HG02642 (cell line): ENCODE results near the gene FKRP.
A peak's percentile ranks its signal among the peaks of the same experiment; 100 is the strongest.

Source experiments
- ATAC-seq: cut with Tn5 transposase; IDR thresholded peaks from one replicate; pipeline ENCODE4 v1.9.1; 2021; ENCODE audit warnings: mild to moderate bottlenecking; ENCODE audit not compliant: unreplicated experiment, poor library complexity

FKRP gene

GRCh38 chr19:46730595-46730994 lies 15.3 kb upstream of the FKRP start:
- ATAC-seq, result no peak

- no peak for ATAC-seq
Observed at GRCh38 chr19:46731007-46731501, 14.8 kb upstream of the FKRP start.

- ATAC-seq, result no peak
Observed at GRCh38 chr19:46731584-46731983, 14.3 kb upstream of the FKRP start.

- no peak for ATAC-seq
Observed at GRCh38 chr19:46732172-46732938, 13.5 kb upstream of the FKRP start.

- ATAC-seq, result no peak
Observed at GRCh38 chr19:46732966-46733689, 12.7 kb upstream of the FKRP start.

GRCh38 chr19:46733690-46734292 lies 12.1 kb upstream of the FKRP start:
- ATAC-seq, result no peak

GRCh38 chr19:46736531-46737297 lies 9.1 kb upstream of the FKRP start:
- ATAC-seq, result no peak

- no peak for ATAC-seq
Observed at GRCh38 chr19:46737298-46737654, 8.6 kb upstream of the FKRP start.

GRCh38 chr19:46737761-46738171 lies 8.1 kb upstream of the FKRP start:
- ATAC-seq, result no peak

- ATAC-seq, result no peak
Observed at GRCh38 chr19:46739290-46739771, 6.5 kb upstream of the FKRP start.

GRCh38 chr19:46741447-46741846 lies 4.4 kb upstream of the FKRP start:
- ATAC-seq, result no peak

- no peak for ATAC-seq
Observed at GRCh38 chr19:46742926-46743480, 2.9 kb upstream of the FKRP start.

- ATAC-seq, result no peak
Observed at GRCh38 chr19:46744005-46744691, 1.7 kb upstream of the FKRP start.

- no peak for ATAC-seq
Observed at GRCh38 chr19:46745030-46745429, 827 bp upstream of the FKRP start.

GRCh38 chr19:46746281-46747057 lies 612 bp downstream of the FKRP start, which contains the start of gene STRN4:
Gene STRN4 (minus strand): TSS chr19:46746450. CDS start chr19:46746430, 20 bp downstream.
- peak; percentile 68 for ATAC-seq

GRCh38 chr19:46748325-46749109 lies 2.7 kb downstream of the FKRP start:
- no peak for ATAC-seq

GRCh38 chr19:46753420-46754155 lies 7.7 kb downstream of the FKRP start:
- ATAC-seq, result no peak
